OCI-LY3 (cell line): ENCODE data around the gene KPRP.

Experiments
- CTCF ChIP-seq: fragments of 200-600, 300-600 bp; sonication (generic); IDR thresholded peaks from 2 replicates; pipeline ENCODE4 v1.5.1; 2014; ENCODE audit warnings: antibody characterized with exemption, low read length, low read depth
- EZH2phosphoT487 ChIP-seq: fragments of 200-600 bp; shearing (Covaris generic); IDR thresholded peaks from 2 replicates; pipeline ENCODE4 v1.6.1; 2018; ENCODE audit warnings: antibody characterized with exemption, mixed run types, low read depth

- TF ChIP-seq CTCF, result no peak
- TF ChIP-seq EZH2phosphoT487, result no peak
Observed at GRCh38 chr1:152776361-152776760, 18.5 kb downstream of the KPRP start.
